ENCODE results near the gene NACC2. TPM values are rescaled to one million over a fixed set of nuclear protein-coding genes. Genes with fewer than 3 reads are reported as not detected.

NACC2 gene
- polyA plus RNA-seq, 1 donor (not counting 4 experiments of a cell fraction or from before 2014, with no cell fraction given), result 4.6 TPM

DNA sequence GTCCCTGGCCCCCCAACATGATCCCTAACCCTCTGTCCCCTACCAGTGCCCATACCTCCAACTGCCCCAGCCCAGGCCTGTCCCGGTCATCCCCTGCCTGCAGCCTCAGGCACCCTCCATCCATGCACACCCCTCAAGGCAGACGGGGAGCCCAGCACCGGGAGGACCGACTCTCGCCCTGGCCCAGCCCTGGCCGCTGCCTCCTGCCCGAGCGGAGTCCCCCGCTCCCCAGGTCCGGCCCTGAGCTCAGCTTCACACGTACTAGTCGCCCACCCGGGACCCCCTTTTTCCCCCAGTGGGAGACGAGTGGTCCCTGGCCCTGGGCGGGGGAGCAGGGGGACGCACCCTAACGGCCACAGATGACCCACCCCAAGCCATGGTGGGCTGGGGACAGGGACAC lies 84.9 kb downstream of the NACC2 start:
- Histone ChIP-seq H3K36me3 (ENCODE audit: control insufficient read depth in 2 of 2, extremely low read depth in 1 of 2, insufficient read depth in 2 of 2, low read length in 2 of 2) (peaks cover 13 to 20% of the 10 kb centered on the region in 2 experiments), H3K9me3 (ENCODE audit: control insufficient read depth, low read depth, low read length) (no peaks in the 10 kb centered on the region), H3K4me3 (ENCODE audit: control insufficient read depth in 2 of 3, extremely low read depth in 1 of 3, insufficient read depth in 2 of 3, low read depth in 1 of 3, low read length in 3 of 3) (no peak overlapping the region), H3K27me3 (ENCODE audit: control insufficient read depth, extremely low read depth, insufficient read depth, low read length) (no peaks in the 10 kb centered on the region), H3K9me1 (ENCODE audit: control insufficient read depth, extremely low read depth, insufficient read depth, low read length) (no peaks in the 10 kb centered on the region), H3K4me2 (ENCODE audit: control insufficient read depth, extremely low read depth, insufficient read depth, low read depth, low read length) (no peak overlapping the region), H3K27ac (ENCODE audit: control insufficient read depth, insufficient read depth, low read length) (no peak overlapping the region), H2AFZ (ENCODE audit: control insufficient read depth, low read length) (no peak overlapping the region), H3K4me1 (ENCODE audit: control insufficient read depth, extremely low read depth, insufficient read depth, low read length) (no peaks in the 10 kb centered on the region), H4K20me1 (ENCODE audit: control insufficient read depth, extremely low read depth, insufficient read depth, low read length) (no peaks in the 10 kb centered on the region), H3K9ac (ENCODE audit: control insufficient read depth, extremely low read depth, insufficient read depth, low read length) (no peak overlapping the region), H3K79me2 (ENCODE audit: control insufficient read depth, insufficient read depth, low read length) (peaks cover under 1% of the 10 kb centered on the region)
- dilution Hi-C loops (cut with MboI; ENCODE audit: extremely low pct_ligation_motif_present, low sequenced_read_pairs), result no loop called here
- FAIRE-seq, result no peak
- no peak for DNase-seq (ENCODE audit: low read depth, low spot score)
- no peak for TF ChIP-seq EZH2 (IDR thresholded peaks at IDR 0.05; ENCODE audit: low read length)
- TF ChIP-seq, protein P1, sequence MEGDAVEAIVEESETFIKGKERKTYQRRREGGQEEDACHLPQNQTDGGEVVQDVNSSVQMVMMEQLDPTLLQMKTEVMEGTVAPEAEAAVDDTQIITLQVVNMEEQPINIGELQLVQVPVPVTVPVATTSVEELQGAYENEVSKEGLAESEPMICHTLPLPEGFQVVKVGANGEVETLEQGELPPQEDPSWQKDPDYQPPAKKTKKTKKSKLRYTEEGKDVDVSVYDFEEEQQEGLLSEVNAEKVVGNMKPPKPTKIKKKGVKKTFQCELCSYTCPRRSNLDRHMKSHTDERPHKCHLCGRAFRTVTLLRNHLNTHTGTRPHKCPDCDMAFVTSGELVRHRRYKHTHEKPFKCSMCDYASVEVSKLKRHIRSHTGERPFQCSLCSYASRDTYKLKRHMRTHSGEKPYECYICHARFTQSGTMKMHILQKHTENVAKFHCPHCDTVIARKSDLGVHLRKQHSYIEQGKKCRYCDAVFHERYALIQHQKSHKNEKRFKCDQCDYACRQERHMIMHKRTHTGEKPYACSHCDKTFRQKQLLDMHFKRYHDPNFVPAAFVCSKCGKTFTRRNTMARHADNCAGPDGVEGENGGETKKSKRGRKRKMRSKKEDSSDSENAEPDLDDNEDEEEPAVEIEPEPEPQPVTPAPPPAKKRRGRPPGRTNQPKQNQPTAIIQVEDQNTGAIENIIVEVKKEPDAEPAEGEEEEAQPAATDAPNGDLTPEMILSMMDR (optimal IDR thresholded peaks at IDR 0.05 in 1 of 3, IDR thresholded peaks at IDR 0.05 in 1 of 3, conservative IDR thresholded peaks at IDR 0.05 in 1 of 3; ENCODE audit: extremely low read depth in 1 of 3, insufficient read depth in 2 of 3, low read length in 3 of 3), result no peak

DNA sequence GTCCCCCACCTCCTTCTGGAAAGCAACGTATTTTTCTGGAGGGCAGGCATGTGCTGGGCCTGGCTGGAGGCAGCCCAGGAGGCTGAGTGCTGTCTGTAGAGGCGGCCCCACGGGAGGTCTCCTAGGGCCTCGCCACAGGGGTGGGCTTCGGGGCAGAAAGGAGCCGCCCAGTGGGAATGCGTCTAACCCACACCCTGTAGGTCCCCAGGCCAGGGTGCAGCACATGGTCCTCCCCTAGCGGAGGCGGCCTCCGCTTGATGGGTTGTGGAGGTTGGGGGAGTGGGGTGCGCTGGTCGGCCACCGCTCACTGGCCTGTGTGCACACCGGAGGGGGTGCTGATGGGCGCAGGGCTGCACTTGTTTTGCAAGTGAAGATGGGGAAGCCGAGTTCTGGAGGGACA lies 85.6 kb downstream of the NACC2 start:
- Histone ChIP-seq H4K20me1 (ENCODE audit: control insufficient read depth, extremely low read depth, insufficient read depth, low read length) (no peaks in the 10 kb centered on the region), H3K27me3 (ENCODE audit: control insufficient read depth, extremely low read depth, insufficient read depth, low read length) (no peaks in the 10 kb centered on the region), H3K4me2 (ENCODE audit: control insufficient read depth, extremely low read depth, insufficient read depth, low read depth, low read length) (no peak overlapping the region), H3K9me3 (ENCODE audit: control insufficient read depth, low read depth, low read length) (no peaks in the 10 kb centered on the region), H3K4me1 (ENCODE audit: control insufficient read depth, extremely low read depth, insufficient read depth, low read length) (no peaks in the 10 kb centered on the region), H3K36me3 (ENCODE audit: control insufficient read depth in 2 of 2, extremely low read depth in 1 of 2, insufficient read depth in 2 of 2, low read length in 2 of 2) (peaks cover 10 to 19% of the 10 kb centered on the region in 2 experiments), H3K4me3 (ENCODE audit: control insufficient read depth in 2 of 3, extremely low read depth in 1 of 3, insufficient read depth in 2 of 3, low read depth in 1 of 3, low read length in 3 of 3) (no peak overlapping the region), H3K9ac (ENCODE audit: control insufficient read depth, extremely low read depth, insufficient read depth, low read length) (no peak overlapping the region), H3K9me1 (ENCODE audit: control insufficient read depth, extremely low read depth, insufficient read depth, low read length) (no peaks in the 10 kb centered on the region), H2AFZ (ENCODE audit: control insufficient read depth, low read length) (no peak overlapping the region), H3K79me2 (ENCODE audit: control insufficient read depth, insufficient read depth, low read length) (no peaks in the 10 kb centered on the region), H3K27ac (ENCODE audit: control insufficient read depth, insufficient read depth, low read length) (no peak overlapping the region)
- no peak for DNase-seq (ENCODE audit: low read depth, low spot score)
- dilution Hi-C loops (cut with MboI; ENCODE audit: extremely low pct_ligation_motif_present, low sequenced_read_pairs), result no loop called here
- no peak for TF ChIP-seq EZH2 (IDR thresholded peaks at IDR 0.05; ENCODE audit: low read length)
- TF ChIP-seq, protein P1 (optimal IDR thresholded peaks at IDR 0.05 in 1 of 3, IDR thresholded peaks at IDR 0.05 in 1 of 3, conservative IDR thresholded peaks at IDR 0.05 in 1 of 3; ENCODE audit: extremely low read depth in 1 of 3, insufficient read depth in 2 of 3, low read length in 3 of 3), result no peak
- FAIRE-seq, result no peak
